DND-41 (cell line): ENCODE data around the gene EXOSC1.

Experiments used
- ATAC-seq: fragments of 200-7000 bp; cut with Tn5 transposase; 3 replicates; pipeline ENCODE4 v1.9.1; 2021; ENCODE audit warnings: low read depth; ENCODE audit not compliant: insufficient read depth
- DNase-seq: peaks from one replicate; pipeline ENCODE4 v3.0.0-alpha.2; 2020
- H2AFZ ChIP-seq: 2 replicates; pipeline ENCODE4 v1.6.0; 2012; ENCODE audit warnings: low read depth, low read length
- H3K27ac ChIP-seq: 2 replicates; pipeline ENCODE4 v1.5.1; 2012; ENCODE audit warnings: low read length, inconsistent platforms
- H3K27me3 ChIP-seq: fragments of 200-600 bp; sonication (generic); 2 replicates; pipeline ENCODE4 v1.6.0; 2012; ENCODE audit warnings: low read length, mild to moderate bottlenecking, inconsistent platforms; ENCODE audit not compliant: insufficient read depth, poor library complexity
- H3K36me3 ChIP-seq: 2 replicates; pipeline ENCODE4 v1.5.1; 2012; ENCODE audit warnings: low read length, inconsistent platforms; ENCODE audit not compliant: insufficient read depth
- H3K4me1 ChIP-seq: 2 replicates; pipeline ENCODE4 v1.5.1; 2012; ENCODE audit warnings: mild to moderate bottlenecking, low read length; ENCODE audit not compliant: insufficient read depth
- H3K4me2 ChIP-seq: 2 replicates; pipeline ENCODE4 v1.6.0; 2012; ENCODE audit warnings: mild to moderate bottlenecking, moderate library complexity, low read length, inconsistent platforms; ENCODE audit not compliant: insufficient read depth
- H3K4me3 ChIP-seq, 2 experiments: fragments of 200-600 bp in 1 of 2; shearing (Covaris generic) in 1 of 2; 2 replicates each; pipeline ENCODE4 v1.5.1; 2012 to 2016; ENCODE audit warnings: inconsistent platforms in 2 of 2, low read length in 2 of 2, mild to moderate bottlenecking in 2 of 2, low read depth in 1 of 2, moderate library complexity in 1 of 2
- H3K79me2 ChIP-seq: 2 replicates; pipeline ENCODE4 v1.6.0; 2012; ENCODE audit warnings: low read length, inconsistent platforms; ENCODE audit not compliant: insufficient read depth
- H3K9ac ChIP-seq: 2 replicates; pipeline ENCODE4 v1.6.0; 2012; ENCODE audit warnings: low read depth, mild to moderate bottlenecking, inconsistent platforms, low read length, moderate library complexity
- H3K9me3 ChIP-seq: 2 replicates; pipeline ENCODE4 v1.5.1; 2012; ENCODE audit warnings: low read length, moderate library complexity, mild to moderate bottlenecking, inconsistent platforms; ENCODE audit not compliant: insufficient read depth, severe bottlenecking
- H4K20me1 ChIP-seq: 2 replicates; pipeline ENCODE4 v1.6.0; 2012; ENCODE audit warnings: low read length; ENCODE audit not compliant: insufficient read depth
- CTCF ChIP-seq: IDR thresholded peaks from 2 replicates; pipeline ENCODE4 v1.5.1; 2012; ENCODE audit warnings: borderline replicate concordance, low read length, moderate library complexity, mild to moderate bottlenecking; ENCODE audit not compliant: poor library complexity, severe bottlenecking; ENCODE audit errors: extremely low read depth
- EZH2 ChIP-seq: IDR thresholded peaks from 3 replicates; pipeline ENCODE4 v1.6.1; 2012; ENCODE audit warnings: borderline replicate concordance, low read depth, mild to moderate bottlenecking, moderate library complexity, low read length, inconsistent platforms; ENCODE audit not compliant: severe bottlenecking

EXOSC1 gene

GRCh38 chr10:97445722-97446639, at the start of gene EXOSC1, which contains the start of gene ZDHHC16:
Gene EXOSC1, minus strand, starts transcription at chr10:97446006. Its CDS starts 21 bp downstream, at chr10:97445985.
Gene ZDHHC16, plus strand, starts transcription at chr10:97446175. Its CDS starts 5,501 bp downstream, at chr10:97451676.
- Histone ChIP-seq H2AFZ (peak within 1 kb of the TSS; percentile 98), H3K9me3 (no peaks in the 10 kb centered on the region), H3K4me1 (peaks cover 31% of the 10 kb centered on the region), H3K4me3 (peak within 1 kb of the TSS; percentile 80 to 97), H3K4me2 (peak within 1 kb of the TSS; percentile 72), H3K79me2 (peaks cover 76% of the 10 kb centered on the region), H3K9ac (peak within 1 kb of the TSS; percentile 81), H4K20me1 (peaks cover 4% of the 10 kb centered on the region; the same call in 1 of the 2 replicates), H3K27me3 (no peaks in the 10 kb centered on the region), H3K27ac (peak within 1 kb of the TSS; percentile 78), H3K36me3 (peaks cover 18% of the 10 kb centered on the region)
- DNase-seq (peak; percentile 93), ATAC-seq (peak; percentile 97)
- no peak for TF ChIP-seq EZH2
- TF ChIP-seq CTCF, result peak; percentile 1

- no peak overlapping the region for H2AFZ ChIP-seq
- ATAC-seq, result no peak
- H3K4me1 ChIP-seq, result peaks cover 40% of the 10 kb centered on the region
- peaks cover 81% of the 10 kb centered on the region for H3K79me2 ChIP-seq
- no peak overlapping the region for H3K27ac ChIP-seq
- peaks cover 70% of the 10 kb centered on the region for H4K20me1 ChIP-seq
- H3K36me3 ChIP-seq, result peaks cover 29% of the 10 kb centered on the region
- peak overlapping the region; percentile 92; the same call in 1 of the 2 replicates for H3K4me2 ChIP-seq
- peaks cover 12% of the 10 kb centered on the region for H3K27me3 ChIP-seq
- TF ChIP-seq CTCF (no peak), EZH2 (no peak)
- no peak overlapping the region for H3K4me3 ChIP-seq
- no peak overlapping the region for H3K9ac ChIP-seq
- no peak for DNase-seq
- H3K9me3 ChIP-seq, result no peaks in the 10 kb centered on the region
These were observed 49.2 kb upstream of the EXOSC1 start for GRCh38 chr10:97494863-97495506.

- no peaks in the 10 kb centered on the region for H3K9me3 ChIP-seq
- H3K4me1 ChIP-seq, result peaks cover 32% of the 10 kb centered on the region
- ATAC-seq (no peak), DNase-seq (no peak)
- no peak overlapping the region for H2AFZ ChIP-seq
- H3K79me2 ChIP-seq, result peaks cover 89% of the 10 kb centered on the region
- no peak for TF ChIP-seq CTCF
- no peak for TF ChIP-seq EZH2
- H3K4me3 ChIP-seq, result no peak overlapping the region
- peaks cover 72% of the 10 kb centered on the region for H4K20me1 ChIP-seq
- peaks cover 29% of the 10 kb centered on the region for H3K36me3 ChIP-seq
- H3K27me3 ChIP-seq, result peaks cover 4% of the 10 kb centered on the region
- no peak overlapping the region for H3K27ac ChIP-seq
- H3K4me2 ChIP-seq, result 0 out of 2 replicates have a peak overlapping the region, but pooled peaks have one; percentile 10
- H3K9ac ChIP-seq, result no peak overlapping the region
These were observed 48.3 kb upstream of the EXOSC1 start for GRCh38 chr10:97494151-97494550.
